ENCODE data around the gene RNF144A. TPM values are rescaled to one million over a fixed set of nuclear protein-coding genes. Genes with fewer than 3 reads are reported as not detected.

Gene RNF144A
- total and polyA plus RNA-seq, 8 donors, result 1.4 to 71.4 (median 5.6) TPM

DNA sequence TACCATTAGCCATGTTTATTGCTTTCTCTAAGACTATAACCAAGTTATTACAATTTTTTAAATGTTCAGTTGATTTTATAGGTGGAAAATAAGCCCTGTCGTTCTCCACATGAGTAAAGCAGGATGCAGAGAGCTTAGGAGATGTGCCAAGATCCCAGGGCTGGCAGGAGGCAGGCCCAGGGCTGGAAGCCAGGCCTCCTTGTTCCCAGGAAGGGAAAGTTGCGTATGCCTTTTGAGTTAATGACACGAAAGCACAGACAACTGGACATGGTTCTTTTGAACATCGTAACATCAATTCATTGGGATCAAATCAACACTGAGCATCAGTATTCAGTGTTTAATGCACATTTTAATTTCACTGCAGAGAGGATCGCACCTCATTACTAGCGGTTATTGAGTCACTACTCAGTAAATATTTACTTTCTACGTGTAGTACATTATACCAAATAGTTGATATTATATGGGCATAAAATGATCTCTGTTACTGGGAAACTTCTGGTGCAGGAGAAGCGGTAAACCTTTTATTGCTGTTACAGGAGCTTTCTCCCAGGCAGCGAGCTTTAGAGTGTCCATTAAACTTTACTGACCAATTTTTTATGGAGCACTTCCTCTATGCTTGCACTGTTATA is 60.0 kb downstream of the RNF144A start:
- Histone ChIP-seq H3K27me3 (no peaks in the 10 kb centered on the region), H3K4me1 (peaks cover 0 to 16% (median 14%) of the 10 kb centered on the region in 4 donors), H3K36me3 (no peaks in the 10 kb centered on the region), H3K9me3 (no peaks in the 10 kb centered on the region), H3K27ac (peak overlapping the region in 3 of 5 donors; percentile 24 to 27 (median 26)), H3K4me3 (no peak overlapping the region)
- TF ChIP-seq POLR2A (IDR thresholded peaks at IDR 0.05) (no peak), EP300 (IDR thresholded peaks at IDR 0.05) (no peak), POLR2AphosphoS5 (IDR thresholded peaks at IDR 0.05) (peak in 1 of 3 donors; percentile 11)
- TF ChIP-seq, protein P1, sequence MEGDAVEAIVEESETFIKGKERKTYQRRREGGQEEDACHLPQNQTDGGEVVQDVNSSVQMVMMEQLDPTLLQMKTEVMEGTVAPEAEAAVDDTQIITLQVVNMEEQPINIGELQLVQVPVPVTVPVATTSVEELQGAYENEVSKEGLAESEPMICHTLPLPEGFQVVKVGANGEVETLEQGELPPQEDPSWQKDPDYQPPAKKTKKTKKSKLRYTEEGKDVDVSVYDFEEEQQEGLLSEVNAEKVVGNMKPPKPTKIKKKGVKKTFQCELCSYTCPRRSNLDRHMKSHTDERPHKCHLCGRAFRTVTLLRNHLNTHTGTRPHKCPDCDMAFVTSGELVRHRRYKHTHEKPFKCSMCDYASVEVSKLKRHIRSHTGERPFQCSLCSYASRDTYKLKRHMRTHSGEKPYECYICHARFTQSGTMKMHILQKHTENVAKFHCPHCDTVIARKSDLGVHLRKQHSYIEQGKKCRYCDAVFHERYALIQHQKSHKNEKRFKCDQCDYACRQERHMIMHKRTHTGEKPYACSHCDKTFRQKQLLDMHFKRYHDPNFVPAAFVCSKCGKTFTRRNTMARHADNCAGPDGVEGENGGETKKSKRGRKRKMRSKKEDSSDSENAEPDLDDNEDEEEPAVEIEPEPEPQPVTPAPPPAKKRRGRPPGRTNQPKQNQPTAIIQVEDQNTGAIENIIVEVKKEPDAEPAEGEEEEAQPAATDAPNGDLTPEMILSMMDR (IDR thresholded peaks at IDR 0.05), result no peak
- intact Hi-C loops (cut with DNase I; ENCODE audit: low total_unique reads), result no loop called here
- DNase-seq, result peak; percentile 67 to 74
- 17 to 39% (median 35%) methylated on average over 9 of the region's 9 CpGs for WGBS, 5 donors

- H3K27ac ChIP-seq, result peak overlapping the region in 1 of 5 donors; percentile 26
- H3K4me3 ChIP-seq, result no peak overlapping the region
- 69 to 81% (median 76%) methylated on average over 4 of the region's 4 CpGs for WGBS, 5 donors
- no peak for DNase-seq
- H3K4me1 ChIP-seq, result peaks cover 0 to 17% (median 14%) of the 10 kb centered on the region in 4 donors
- H3K36me3 ChIP-seq, result no peaks in the 10 kb centered on the region
- TF ChIP-seq EP300 (IDR thresholded peaks at IDR 0.05), result no peak
- TF ChIP-seq, protein P1 (IDR thresholded peaks at IDR 0.05), result no peak
- no peak for TF ChIP-seq POLR2A (IDR thresholded peaks at IDR 0.05)
- no peak for TF ChIP-seq POLR2AphosphoS5 (IDR thresholded peaks at IDR 0.05)
- intact Hi-C loops (cut with DNase I; ENCODE audit: low total_unique reads), result no loop called here
- no peaks in the 10 kb centered on the region for H3K9me3 ChIP-seq
- H3K27me3 ChIP-seq, result no peaks in the 10 kb centered on the region
These were observed 60.6 kb downstream of the RNF144A start for GRCh38 chr2:6977786-6978185.

GRCh38 chr2:6978991-6979390 is 61.8 kb downstream of the RNF144A start:
- DNase-seq, result no peak
- intact Hi-C loops (cut with DNase I; ENCODE audit: low total_unique reads), result no loop called here
- 88 to 96% (median 91%) methylated on average over 3 of the region's 3 CpGs for WGBS, 5 donors

GRCh38 chr2:6982449-6982848 is 65.2 kb downstream of the RNF144A start:
- Histone ChIP-seq H3K4me1 (peaks cover 8 to 29% (median 15%) of the 10 kb centered on the region in 4 donors), H3K27ac (no peak overlapping the region), H3K9me3 (no peaks in the 10 kb centered on the region), H3K27me3 (no peaks in the 10 kb centered on the region), H3K36me3 (no peaks in the 10 kb centered on the region), H3K4me3 (no peak overlapping the region)
- WGBS, 5 donors, result 58 to 69% (median 63%) methylated on average over 5 of the region's 5 CpGs
- TF ChIP-seq, protein P1 (IDR thresholded peaks at IDR 0.05), result no peak
- TF ChIP-seq EP300 (IDR thresholded peaks at IDR 0.05), result no peak
- no peak for TF ChIP-seq POLR2A (IDR thresholded peaks at IDR 0.05)
- TF ChIP-seq POLR2AphosphoS5 (IDR thresholded peaks at IDR 0.05), result no peak
- DNase-seq, result no peak
- intact Hi-C loops (cut with DNase I; ENCODE audit: low total_unique reads), result no loop called here

More at GRCh38 chr2:6978991-6979390, 61.8 kb downstream of the RNF144A start:
- TF ChIP-seq POLR2A (IDR thresholded peaks at IDR 0.05) (no peak), EP300 (IDR thresholded peaks at IDR 0.05) (no peak), POLR2AphosphoS5 (IDR thresholded peaks at IDR 0.05) (no peak)
- TF ChIP-seq, protein P1 (IDR thresholded peaks at IDR 0.05), result no peak
- Histone ChIP-seq H3K4me1 (peaks cover 0 to 24% (median 14%) of the 10 kb centered on the region in 4 donors), H3K27ac (no peak overlapping the region), H3K27me3 (no peaks in the 10 kb centered on the region), H3K36me3 (no peaks in the 10 kb centered on the region), H3K9me3 (no peaks in the 10 kb centered on the region), H3K4me3 (no peak overlapping the region)

All from stomach (tissue), 9 donors.